Left ventricle myocardium inferior (tissue), 1 donor: Measurements from ENCODE around the gene HIVEP2. TPM values are rescaled to one million over a fixed set of nuclear protein-coding genes. Genes with fewer than 3 reads are reported as not detected.

Experiments used
- DNase-seq: peaks from one replicate; pipeline ENCODE4 v3.0.0-alpha.2; 2020
- H3K27ac ChIP-seq: fragments of 200-600 bp; replicated peaks from 2 replicates; pipeline ENCODE4 v1.8.0; 2021
- H3K27me3 ChIP-seq: fragments of 200-600 bp; 2 replicates; pipeline ENCODE4 v1.8.0; 2021; ENCODE audit warnings: low read depth
- H3K36me3 ChIP-seq: fragments of 200-600 bp; 2 replicates; pipeline ENCODE4 v1.8.0; 2021
- H3K4me1 ChIP-seq: fragments of 200-600 bp; 2 replicates; pipeline ENCODE4 v1.8.0; 2021
- H3K4me3 ChIP-seq: fragments of 200-600 bp; 2 replicates; pipeline ENCODE4 v1.8.0; 2021; ENCODE audit warnings: mild to moderate bottlenecking, moderate library complexity
- H3K9me3 ChIP-seq: fragments of 200-600 bp; replicated peaks from 2 replicates; pipeline ENCODE4 v1.8.0; 2021
- CTCF ChIP-seq: fragments of 200-600 bp; IDR thresholded peaks from 2 replicates; pipeline ENCODE4 v1.8.0; 2021; ENCODE audit warnings: antibody characterized with exemption, mild to moderate bottlenecking, borderline replicate concordance
- intact Hi-C: fragments of 100-400 bp; cut with micrococcal nuclease; formaldehyde crosslinking; loops from one replicate; pipeline ENCODE4 v1.11.0; 2022
- total RNA-seq: library from RNA; stranded (reverse); fragmentation: NEBNext Ultra II Directional; extraction: Animal tissue kit (Norgen Biotek cat#: 25700); gene quantifications from one replicate; pipeline ENCODE4 v1.2.1, GENCODE V29; 2021
- donor health status: DM: no; HTN: yes; CAD: no; lungs with severe emphysema.

The HIVEP2 gene
- total RNA-seq, 1 donor from 2014 or later: 16.2 TPM

GRCh38 chr6:142879527-142879926 is 65.4 kb downstream of the HIVEP2 start:
- no peak overlapping the region for H3K4me3 ChIP-seq
- no peaks in the 10 kb centered on the region for H3K9me3 ChIP-seq
- intact Hi-C loops: no loop called here
- TF ChIP-seq CTCF: no peak
- H3K27me3 ChIP-seq: no peaks in the 10 kb centered on the region
- no peaks in the 10 kb centered on the region for H3K36me3 ChIP-seq
- peaks cover 47% of the 10 kb centered on the region for H3K4me1 ChIP-seq
- no peak for DNase-seq
- H3K27ac ChIP-seq: no peak overlapping the region

GRCh38 chr6:142879076-142879475 is 65.9 kb downstream of the HIVEP2 start:
- no peak overlapping the region for H3K4me3 ChIP-seq
- DNase-seq: no peak
- H3K9me3 ChIP-seq: no peaks in the 10 kb centered on the region
- no peak for TF ChIP-seq CTCF
- peaks cover 47% of the 10 kb centered on the region for H3K4me1 ChIP-seq
- intact Hi-C loops: no loop called here
- H3K27me3 ChIP-seq: no peaks in the 10 kb centered on the region
- no peaks in the 10 kb centered on the region for H3K36me3 ChIP-seq
- H3K27ac ChIP-seq: no peak overlapping the region

GRCh38 chr6:142878407-142878806 is 66.6 kb downstream of the HIVEP2 start:
- no peaks in the 10 kb centered on the region for H3K36me3 ChIP-seq
- no peaks in the 10 kb centered on the region for H3K27me3 ChIP-seq
- H3K4me1 ChIP-seq: peaks cover 47% of the 10 kb centered on the region
- no peak for TF ChIP-seq CTCF
- DNase-seq: no peak
- H3K27ac ChIP-seq: peak overlapping the region; percentile 17
- H3K9me3 ChIP-seq: no peaks in the 10 kb centered on the region
- H3K4me3 ChIP-seq: no peak overlapping the region
- intact Hi-C loops: no loop called here

- no peak for DNase-seq
- Histone ChIP-seq H3K27ac (peak overlapping the region; percentile 13), H3K36me3 (no peaks in the 10 kb centered on the region), H3K4me3 (no peak overlapping the region), H3K27me3 (no peaks in the 10 kb centered on the region), H3K4me1 (peaks cover 66% of the 10 kb centered on the region), H3K9me3 (no peaks in the 10 kb centered on the region)
- intact Hi-C loops: no loop called here
- no peak for TF ChIP-seq CTCF
Observed at GRCh38 chr6:142874676-142875075, 70.3 kb downstream of the HIVEP2 start.

GRCh38 chr6:142872376-142872775 is 72.6 kb downstream of the HIVEP2 start:
- intact Hi-C loops: no loop called here
- H3K27ac ChIP-seq: peak overlapping the region; percentile 73
- H3K9me3 ChIP-seq: no peaks in the 10 kb centered on the region
- peaks cover 78% of the 10 kb centered on the region for H3K4me1 ChIP-seq
- no peaks in the 10 kb centered on the region for H3K27me3 ChIP-seq
- H3K4me3 ChIP-seq: peak overlapping the region; percentile 9
- H3K36me3 ChIP-seq: no peaks in the 10 kb centered on the region
- DNase-seq: no peak
- no peak for TF ChIP-seq CTCF

- Histone ChIP-seq H3K4me3 (peak overlapping the region; percentile 9), H3K27ac (peak overlapping the region; percentile 73), H3K9me3 (no peaks in the 10 kb centered on the region), H3K27me3 (no peaks in the 10 kb centered on the region), H3K36me3 (no peaks in the 10 kb centered on the region), H3K4me1 (peaks cover 82% of the 10 kb centered on the region)
- TF ChIP-seq CTCF: no peak
- no peak for DNase-seq
- intact Hi-C loops: no loop called here
Observed at GRCh38 chr6:142871910-142872331, 73.1 kb downstream of the HIVEP2 start.
